Midbrain (tissue), 1 donor: Measurements from ENCODE around the gene MSI2.

Experiments
- DNase-seq: peaks from one replicate; lab custom pipeline; 2025; lab: John Stamatoyannopoulos, UW

Gene MSI2

DNA sequence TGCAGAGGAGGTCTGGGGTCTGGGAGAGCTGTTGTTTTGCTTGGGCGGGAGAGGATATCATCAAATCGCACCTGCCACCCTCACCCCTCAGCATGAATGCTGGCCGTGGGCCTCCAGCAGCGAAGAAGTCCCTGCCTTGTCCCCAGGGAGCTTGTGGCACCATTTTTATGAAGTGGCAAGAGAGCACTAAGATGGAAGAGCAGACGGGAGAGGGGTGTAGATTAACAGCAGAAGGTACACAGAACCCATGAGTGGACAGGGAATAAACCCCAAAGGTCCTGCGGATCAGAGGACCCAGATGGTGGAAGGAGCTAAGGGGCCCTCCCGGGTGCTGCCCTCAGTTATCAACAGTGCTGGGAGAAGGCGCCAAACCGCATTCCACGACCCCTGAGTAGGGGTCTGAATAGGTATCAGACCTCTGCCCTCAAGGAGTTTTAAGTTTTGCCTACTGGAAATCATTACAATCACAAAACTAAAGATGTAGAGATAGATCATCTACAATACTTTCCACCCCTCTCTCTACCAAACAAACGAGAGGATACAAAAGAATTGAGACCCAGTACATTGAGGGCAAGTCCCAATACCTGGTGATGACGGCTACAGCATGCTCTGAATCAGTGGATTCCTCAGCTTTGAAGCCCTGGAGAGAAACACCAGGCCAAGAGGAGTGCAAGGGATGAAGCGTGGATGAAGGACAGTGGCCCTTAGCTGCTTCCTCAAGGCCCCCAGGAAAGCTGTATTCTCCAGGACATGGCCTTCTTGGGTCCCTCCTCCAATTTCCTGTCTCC lies 428.6 kb downstream of the MSI2 start:
- no peak for DNase-seq

DNA sequence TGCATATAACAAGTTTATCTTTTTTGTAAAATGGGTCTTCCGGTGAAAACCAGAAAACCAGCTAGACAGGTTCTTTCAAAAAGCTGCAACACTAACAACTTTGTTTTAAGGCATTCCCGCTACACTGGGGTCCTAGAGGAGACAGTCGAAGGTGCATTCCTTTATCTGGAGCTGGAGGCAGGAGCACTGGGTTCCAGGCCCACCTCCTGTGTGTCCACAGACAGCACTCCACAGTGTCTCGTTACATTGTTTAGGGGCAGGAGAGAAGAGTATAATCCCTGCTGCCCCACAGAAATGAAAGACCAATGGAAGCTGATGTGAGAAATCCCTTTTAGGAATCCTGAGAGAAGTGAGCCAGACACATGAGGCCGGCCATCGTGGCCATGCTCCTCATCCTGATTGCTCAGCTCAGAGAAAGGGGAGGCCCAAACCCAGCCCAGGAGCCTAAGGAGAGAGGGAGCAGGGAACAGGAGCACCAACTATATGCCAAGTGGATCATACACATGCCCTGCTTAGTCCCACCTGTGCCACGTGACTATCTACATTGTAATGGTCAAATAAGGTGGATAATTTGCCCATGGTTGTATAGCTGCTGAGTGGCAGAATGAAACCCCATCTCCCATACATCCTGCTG lies 429.3 kb downstream of the MSI2 start:
- no peak for DNase-seq

DNA sequence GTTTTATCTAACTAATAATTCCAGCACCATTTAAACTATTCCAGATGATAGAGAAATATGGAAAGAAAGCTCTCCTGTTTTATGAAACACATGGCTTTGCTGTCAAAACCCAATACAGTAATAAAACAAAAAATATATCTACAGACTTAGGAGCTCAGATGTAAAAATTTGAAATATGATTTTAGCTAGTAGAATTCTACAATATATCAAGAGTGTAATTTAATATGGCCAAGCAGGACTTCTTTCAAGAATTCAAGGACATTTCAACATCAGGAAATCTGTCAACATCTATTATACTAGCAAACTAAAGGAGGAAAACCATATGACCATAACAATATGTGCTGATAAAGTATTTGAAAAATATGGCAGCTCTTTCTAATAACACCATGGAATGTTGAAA lies 431.3 kb downstream of the MSI2 start:
- DNase-seq = no peak

DNA sequence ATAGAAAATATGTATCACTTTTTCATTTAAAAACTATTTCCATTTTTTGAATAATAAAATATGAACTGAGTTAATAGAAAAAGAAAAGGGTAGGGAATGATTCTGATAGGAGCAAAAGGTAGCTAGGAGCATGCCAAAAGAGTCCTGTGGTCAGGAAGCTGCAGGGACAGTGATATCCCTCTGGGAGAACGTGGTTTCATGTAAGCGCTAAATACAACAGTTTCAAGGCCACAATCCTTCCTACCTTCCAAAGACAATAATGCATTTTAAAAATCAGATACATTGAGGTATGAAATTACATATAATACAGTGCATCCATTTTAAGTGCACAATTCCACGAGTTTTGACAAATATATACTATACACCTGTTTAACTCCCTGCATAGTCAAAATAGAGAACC lies 432.9 kb downstream of the MSI2 start:
- DNase-seq = no peak

DNA sequence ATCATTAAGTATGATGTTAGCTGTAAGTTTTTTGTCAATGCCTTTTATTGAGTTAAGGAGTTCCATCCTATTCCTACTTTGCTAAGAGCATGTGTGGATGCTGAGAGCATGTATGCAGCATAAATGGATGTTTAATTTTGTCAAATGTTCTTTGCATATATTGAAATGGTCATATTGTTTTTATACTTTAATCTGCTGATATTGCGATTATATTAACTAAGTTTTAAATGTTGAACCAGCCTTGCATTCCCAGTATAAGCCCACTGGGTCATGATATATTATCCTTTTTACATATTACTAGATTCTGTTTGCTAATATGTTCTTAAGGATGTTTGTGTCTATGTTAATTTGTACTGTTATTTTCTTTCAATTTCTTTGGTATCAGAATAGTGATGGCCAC lies 435.6 kb downstream of the MSI2 start:
- no peak for DNase-seq

DNA sequence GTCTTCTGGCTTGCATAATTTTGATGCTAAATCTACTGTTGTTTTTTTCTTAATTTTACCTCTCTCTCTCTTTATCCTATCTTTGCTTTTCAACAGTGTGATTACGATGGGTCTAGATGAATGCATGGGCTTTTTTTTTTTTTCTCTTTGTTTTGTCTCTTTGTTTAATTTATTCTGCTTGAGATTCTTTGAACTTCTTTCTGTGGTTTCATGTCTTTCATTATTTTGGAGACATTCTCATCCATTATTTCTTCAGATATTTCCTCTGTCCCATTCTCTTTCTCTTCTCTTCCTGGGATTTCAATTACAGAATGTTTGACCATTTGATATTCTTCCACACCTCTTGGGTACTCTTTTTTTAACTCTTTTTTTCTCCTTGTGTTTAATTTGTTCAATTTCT lies 436.4 kb downstream of the MSI2 start:
- DNase-seq = no peak

DNA sequence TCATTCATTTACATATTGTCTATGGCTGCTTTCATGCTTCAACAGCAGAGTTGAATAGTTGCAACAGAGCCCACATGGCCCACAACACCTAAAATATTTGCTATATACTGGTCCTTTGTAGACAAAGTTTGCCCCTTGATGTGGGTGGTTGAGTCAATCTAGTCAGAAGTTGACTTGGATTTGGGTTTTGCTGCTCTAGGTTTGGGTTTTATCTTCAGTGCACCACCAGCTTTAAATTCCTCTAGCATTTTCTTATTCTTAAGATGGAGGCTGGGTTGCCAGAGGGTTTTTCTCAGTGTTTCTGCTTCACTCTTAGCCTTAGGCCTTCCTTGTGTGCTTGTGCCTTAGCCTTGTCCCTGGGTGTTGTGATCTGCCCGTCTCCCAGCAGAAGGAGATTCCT lies 437.7 kb downstream of the MSI2 start:
- no peak for DNase-seq

DNA sequence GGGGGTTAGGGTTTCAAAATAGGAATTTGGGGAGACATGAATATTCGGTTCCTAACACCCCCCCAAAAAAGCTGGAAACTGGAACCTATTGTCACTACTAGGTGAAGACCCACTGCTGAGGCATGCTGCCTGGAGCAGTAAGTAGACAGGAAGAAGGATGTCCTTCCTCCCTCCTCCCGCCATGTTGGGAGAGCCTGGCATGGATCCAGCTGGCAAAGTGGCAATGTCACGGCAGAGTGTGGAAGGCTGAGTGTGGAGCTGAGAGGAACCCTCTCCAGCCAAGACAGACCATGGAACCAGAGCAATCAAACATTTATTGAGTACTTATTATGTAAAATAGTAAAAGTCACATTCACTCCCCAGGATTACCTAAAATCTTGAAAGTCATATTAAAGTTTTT lies 439.7 kb downstream of the MSI2 start:
- no peak for DNase-seq

DNA sequence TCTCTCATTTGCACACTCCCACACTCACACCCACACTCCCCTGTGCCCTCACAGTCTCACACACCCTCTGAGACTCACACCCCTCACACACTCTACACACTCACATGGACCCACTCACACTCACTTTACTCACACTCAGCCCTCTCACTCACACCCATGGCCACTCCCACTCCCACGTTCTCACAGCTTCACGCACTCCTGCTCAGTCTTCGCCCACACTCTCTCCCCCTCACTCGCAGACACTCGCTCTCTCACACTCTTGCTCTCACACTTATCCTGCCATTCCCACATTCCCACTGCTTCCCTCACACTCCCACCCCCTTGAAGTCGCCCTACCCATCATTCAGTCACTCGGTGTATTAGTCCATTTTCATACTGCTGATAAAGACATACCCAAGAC lies 440.9 kb downstream of the MSI2 start:
- DNase-seq = no peak

DNA sequence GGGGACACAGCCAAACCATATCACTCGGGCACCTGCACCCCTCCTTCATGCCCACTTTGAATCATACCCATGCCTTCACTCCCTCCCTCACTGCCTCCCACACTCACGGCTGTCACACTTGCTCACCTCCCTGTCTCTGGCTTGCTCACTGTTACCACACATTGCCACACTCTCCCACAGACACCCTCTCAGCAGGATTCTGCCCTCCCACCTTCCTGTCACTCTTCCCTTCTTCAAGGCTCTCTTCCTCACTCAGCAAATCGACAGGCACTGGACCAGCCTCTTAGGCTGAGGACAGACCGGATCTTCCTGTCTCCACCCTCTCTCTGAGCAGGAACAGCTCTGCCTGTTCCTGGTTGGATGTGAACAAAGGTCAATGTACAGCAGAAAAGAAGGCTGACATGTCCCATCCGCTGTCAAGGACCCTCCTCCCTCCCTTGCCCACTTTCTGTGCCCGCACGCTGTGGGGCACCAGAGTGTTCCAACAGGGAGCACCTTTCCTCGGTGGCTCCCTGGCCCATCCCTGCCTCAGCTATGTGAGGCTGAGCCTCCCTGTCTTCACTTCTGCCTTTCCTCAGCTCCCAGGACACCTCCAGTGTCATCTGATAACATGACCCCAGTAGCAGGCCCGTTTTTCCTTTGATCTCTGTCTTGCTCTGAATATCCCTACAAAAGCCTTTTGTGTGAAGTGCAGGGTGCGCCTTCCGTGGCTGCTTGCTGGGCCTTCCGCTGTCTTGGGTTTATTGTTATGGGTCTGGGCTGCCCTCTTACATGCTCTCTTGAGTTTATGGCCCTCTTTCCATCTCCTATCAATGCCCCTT lies 441.8 kb downstream of the MSI2 start:
- no peak for DNase-seq

DNA sequence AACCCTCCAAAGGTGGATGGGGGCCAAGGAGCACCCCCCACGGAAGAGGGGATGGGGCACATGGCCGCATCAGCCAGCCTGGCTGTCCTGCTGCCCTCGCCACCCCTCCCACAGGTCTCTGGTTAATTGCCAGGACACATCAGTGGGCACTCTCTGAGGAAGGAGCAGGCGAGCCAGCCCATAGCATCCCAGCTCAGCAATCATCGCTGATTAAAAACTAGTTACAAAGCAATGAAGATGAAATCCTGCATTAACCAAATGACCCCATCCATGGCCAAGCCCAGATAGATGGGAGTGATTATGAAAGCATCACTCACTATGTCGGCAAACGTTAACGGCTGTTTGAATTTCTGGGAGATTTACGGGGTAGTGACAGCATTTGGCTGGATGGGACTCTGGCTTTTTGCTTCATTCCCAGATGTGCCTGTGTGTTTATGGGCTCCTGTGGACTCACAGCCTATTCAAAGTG lies 443.5 kb downstream of the MSI2 start:
- DNase-seq = no peak

DNA sequence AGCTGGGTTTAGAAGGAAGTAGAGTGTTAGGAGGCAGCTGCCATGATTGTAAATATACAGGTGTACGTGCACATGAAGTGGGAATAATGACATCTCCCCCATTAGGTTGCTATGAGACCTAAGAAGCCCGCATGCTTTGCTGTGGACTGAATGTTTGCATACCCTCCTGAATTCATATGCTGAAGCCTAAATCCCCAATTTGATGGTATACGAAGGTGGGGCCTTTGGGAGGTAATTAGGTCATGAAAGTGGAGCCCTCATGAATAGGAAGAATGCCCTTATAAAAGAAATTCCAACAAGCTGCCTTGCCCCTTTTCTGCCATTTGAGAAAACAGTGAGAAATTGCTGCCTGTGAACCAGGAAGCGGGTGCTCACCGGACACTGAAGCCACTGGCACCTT lies 444.8 kb downstream of the MSI2 start:
- DNase-seq = no peak

DNA sequence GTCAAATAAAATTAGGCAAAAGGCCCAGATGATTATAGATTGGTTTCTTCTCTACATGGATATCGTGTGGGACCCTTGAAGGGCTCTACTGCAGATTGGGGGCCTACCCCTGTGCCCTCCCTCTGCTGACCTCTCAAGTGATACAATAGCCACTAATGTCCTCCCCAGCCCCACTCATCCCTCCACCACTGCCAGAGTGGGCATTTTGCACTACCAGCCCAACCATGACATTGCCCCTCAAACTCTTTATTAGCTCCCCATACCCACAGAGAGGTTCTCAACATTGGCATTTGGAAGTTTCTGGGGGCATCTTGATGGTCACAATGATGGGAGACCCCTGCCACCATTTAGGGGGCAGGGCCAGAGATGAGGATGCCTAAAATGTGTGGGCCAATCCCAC lies 446.9 kb downstream of the MSI2 start:
- no peak for DNase-seq

DNA sequence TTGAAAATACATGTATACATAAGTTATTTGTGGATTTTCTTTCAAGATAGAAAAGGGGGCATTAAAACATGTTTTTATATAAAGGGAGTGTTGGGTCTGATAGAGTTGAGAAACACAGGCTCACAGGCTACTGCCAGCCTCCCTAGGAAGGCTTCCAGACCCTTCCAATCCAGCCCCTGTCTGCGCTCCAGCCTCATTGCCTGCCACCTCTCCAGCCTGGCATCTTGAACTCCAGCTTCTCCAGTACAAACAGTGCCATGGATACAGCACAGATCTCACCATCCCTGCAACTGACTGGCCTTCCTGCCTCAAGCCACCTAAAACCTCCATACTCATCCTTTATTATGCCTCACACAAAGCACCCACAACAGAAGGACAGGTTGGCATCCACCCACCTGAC lies 448.1 kb downstream of the MSI2 start:
- no peak for DNase-seq

DNA sequence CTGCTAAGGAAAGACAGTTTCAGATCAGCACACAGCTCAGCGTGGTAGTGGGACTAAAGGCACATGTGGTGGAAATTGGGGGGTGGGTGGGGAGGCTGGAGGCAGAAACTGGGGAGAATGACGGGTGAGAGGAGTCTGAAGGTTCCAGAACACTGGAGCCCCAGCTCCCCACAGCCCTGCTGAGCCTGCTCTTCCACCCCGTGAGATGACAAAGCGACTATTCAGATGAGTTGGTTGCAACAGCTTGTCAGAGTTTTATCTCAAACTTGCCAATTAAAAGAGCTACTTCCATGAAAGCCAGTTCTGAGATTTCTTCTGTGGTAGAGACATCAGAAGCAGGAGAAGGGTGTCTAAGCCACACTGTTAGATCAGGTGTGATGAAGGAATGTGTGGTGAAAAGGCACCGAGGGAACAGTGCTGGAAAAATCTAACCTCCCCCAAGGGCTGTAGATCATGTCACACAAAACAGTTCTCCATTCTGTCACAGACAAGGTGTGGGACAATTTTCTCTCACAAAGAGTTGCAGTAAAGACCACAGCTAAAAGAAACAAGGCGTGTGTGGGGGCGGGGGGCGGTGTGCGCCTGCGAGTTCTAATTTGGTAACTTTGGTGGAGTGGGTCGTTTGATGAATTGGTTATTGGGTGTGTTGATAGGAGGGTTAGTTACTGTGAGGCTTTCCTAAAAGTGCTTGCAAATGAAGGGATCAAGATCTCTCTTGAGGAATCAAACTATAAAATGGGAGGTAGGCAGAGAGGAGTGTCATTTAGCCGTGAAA lies 449.8 kb downstream of the MSI2 start:
- DNase-seq = no peak

DNA sequence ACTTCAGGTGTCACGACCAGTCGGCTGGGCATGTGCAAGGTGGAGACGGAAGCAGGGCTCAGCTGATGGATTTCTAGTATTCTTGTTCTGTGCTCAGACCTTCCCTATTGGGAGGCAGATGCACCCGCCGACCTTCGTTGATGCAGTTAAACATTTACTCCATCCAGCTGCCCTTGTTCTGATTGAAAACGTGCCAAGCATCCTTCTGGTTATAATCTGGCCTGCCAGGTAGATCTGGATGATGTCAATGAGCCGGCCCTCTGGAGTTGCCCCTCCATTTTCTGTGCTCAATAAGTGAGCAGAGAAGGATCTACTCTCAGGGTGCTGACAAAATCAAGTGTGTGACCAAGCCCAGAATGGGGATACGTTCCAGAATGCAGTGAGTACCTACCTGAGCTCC lies 450.4 kb downstream of the MSI2 start:
- no peak for DNase-seq

DNA sequence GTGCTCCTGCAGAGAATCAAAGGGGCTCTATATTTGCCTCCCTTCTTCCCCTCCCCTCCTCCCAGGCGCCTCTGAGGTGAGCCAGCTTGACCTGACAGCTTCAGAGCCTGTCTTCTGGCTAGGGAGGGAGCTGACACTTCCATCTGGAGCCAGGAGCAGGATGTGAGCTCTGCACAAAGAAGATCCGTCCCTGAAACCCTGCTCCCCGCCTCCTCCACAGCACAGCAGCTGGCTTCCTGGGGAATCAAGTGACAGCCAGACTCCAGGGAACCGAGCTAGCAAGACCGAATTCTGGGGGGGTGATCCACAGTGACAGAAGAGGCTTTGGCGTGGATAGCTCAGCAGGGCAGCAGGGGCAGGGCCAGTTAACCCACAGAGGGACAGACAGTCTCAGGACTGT lies 451.6 kb downstream of the MSI2 start:
- no peak for DNase-seq

DNA sequence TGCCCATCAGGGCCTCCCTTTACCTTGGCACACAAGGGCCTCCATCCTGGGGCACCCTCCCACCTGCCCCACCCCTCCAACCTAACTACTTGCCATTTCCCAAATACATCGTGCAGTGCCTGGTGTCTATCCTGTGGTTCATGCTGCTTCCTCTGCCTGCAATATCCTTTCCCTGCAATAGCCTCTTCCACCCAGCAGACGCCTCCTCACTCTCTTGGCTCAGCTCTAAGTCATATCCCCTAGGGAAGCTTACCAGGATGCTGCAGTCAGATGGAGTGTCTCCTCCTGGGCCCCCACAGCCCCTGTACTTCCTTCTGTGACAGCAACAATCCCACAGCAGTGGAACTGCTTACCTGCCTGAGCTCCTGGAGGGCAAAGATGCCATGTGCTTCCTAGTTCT lies 452.1 kb downstream of the MSI2 start:
- DNase-seq = no peak

DNA sequence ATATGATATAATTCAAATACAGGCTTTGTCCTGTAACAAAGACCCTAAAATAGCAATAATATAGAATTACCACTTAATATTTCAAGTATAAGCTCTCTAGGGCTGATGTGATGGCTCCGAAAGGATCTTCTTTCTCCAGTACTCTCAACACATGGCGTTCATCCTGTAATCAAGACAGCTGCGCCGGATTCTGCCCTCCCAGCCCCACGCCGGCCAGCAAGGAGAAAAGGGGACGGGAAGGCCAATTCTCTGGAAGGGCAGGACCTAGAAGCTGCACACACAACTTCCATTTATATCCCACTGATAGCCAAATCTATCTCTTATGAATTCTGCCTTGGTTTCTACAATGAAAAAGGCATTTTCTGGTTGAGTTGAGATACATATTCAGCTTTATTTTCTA lies 456.8 kb downstream of the MSI2 start:
- no peak for DNase-seq

DNA sequence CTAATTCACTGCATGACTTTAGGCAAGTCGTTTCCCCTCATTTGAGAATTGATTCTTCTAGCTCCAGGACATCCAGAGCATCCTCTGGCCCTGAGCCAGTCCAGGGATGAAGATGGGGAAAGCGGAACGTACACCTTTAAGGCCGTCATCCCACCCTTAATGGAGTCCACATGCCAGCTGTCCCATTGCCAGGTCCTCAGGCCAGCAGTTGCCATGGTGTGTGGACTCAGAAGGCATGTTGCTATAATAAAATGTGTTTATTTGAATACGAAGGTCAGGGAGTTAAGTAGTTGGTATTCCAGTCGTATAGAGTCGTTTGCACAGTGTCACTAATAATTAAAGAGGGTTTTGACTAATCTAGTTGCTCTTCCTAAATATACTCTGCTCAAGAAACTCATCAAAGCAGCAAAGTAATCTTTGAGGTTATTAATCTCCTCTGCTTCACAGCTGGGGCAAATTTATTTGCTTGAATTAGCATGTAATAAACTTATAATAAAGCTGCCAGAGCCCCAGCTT lies 458.4 kb downstream of the MSI2 start:
- no peak for DNase-seq

DNA sequence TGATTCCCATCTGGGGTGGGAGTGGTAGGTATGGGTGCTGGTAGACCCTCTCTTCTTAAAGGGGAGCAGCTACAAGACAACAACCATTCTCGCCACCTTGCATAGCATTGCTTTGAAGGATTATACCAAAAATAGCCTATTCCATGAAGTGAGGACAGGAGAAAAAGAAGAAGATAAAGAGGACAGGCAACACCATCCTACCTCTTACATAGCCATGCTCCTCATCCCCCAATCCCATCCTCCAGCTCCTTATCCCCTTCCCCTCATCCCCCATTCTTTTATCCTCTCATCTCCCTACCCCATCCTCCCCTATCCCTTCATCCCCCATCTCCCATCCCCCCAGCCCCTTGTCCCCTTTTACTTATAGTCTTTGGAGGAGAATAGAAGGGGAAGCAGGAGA lies 459.7 kb downstream of the MSI2 start:
- no peak for DNase-seq

DNA sequence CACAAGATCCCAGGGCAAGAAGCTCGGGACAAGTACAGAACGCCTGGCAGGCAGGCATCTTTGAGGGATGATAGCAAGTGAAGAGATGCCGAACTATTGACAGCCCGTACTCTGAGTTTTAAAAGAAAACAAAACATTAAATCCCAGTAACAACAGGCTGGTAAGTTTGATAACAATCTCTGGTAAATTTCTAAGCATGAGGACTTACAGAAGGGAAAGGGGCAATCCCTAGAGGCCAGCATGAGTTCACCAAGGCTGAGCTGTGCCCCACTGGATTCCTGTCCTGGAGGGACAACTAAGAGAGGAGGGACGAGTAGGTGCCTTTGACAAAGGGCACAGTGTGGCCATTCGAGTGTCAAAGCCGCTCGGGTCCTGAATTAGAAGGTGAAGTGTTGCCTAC lies 462.6 kb downstream of the MSI2 start:
- no peak for DNase-seq
